ENCODE measurements around the gene TLE3. TPM values are rescaled to one million over a fixed set of nuclear protein-coding genes. Genes with fewer than 3 reads are reported as not detected.
A peak's percentile ranks its signal among the peaks of the same experiment; 100 is the strongest.

TLE3 gene
- polyA plus RNA-seq, 1 of the 3 experiments (the other 2 are of a cell fraction) = 14.7 TPM

GRCh38 chr15:70142322-70143191, 44.8 kb upstream of the TLE3 start:
- WGBS (ENCODE audit: low lambda C conversion rate) = 62% methylated on average over 22 of the region's 24 CpGs
- Histone ChIP-seq H3K4me2 (no peak overlapping the region), H3K4me3 (ENCODE audit: low read depth in 2 of 2, low read length in 1 of 2) (no peak overlapping the region), H4K20me1 (ENCODE audit: insufficient read depth) (no peaks in the 10 kb centered on the region), H3K9me2 (no peaks in the 10 kb centered on the region), H3K79me2 (ENCODE audit: insufficient read depth) (no peaks in the 10 kb centered on the region), H3K9ac (no peak overlapping the region), H3K27me3 (ENCODE audit: insufficient read depth) (no peaks in the 10 kb centered on the region), H3K9me3 (no peaks in the 10 kb centered on the region), H3K27ac (ENCODE audit: low read depth in 2 of 2, low read length in 1 of 2) (peak overlapping the region in 1 of 2 experiments; percentile 45; a peak in 2 of 4 replicates), H3K4me1 (ENCODE audit: control insufficient read depth in 1 of 2, insufficient read depth in 2 of 2, low read depth in 1 of 2, low read length in 1 of 2) (peaks cover 0 to 5% of the 10 kb centered on the region in 2 experiments; a peak in 2 of 4 replicates), H3F3A (replicated peaks; ENCODE audit: insufficient read depth) (no peaks in the 10 kb centered on the region), H3K36me3 (replicated peaks in 1 of 2; ENCODE audit: control insufficient read depth in 1 of 2, insufficient read depth in 2 of 2, low read length in 1 of 2) (no peaks in the 10 kb centered on the region), H2AFZ (ENCODE audit: low read depth) (peak overlapping the region; percentile 20; the same call in 1 of the 2 replicates)
- DNase-seq = no peak
- TF ChIP-seq GABPA (IDR thresholded peaks at IDR 0.05; ENCODE audit: low read depth) (no peak), FOSL2 (IDR thresholded peaks at IDR 0.05; ENCODE audit: borderline replicate concordance, low read depth) (0 out of 2 replicates have a peak, but pooled peaks have one; percentile 6), RXRA (IDR thresholded peaks at IDR 0.05; ENCODE audit: borderline replicate concordance, low read depth) (peak; percentile 60; the same call in 1 of the 2 replicates), TCF12 (IDR thresholded peaks at IDR 0.05) (peak; percentile 42), TAF1 (IDR thresholded peaks at IDR 0.05; ENCODE audit: borderline replicate concordance, low read depth, low read length) (no peak), ZBTB33 (IDR thresholded peaks at IDR 0.05; ENCODE audit: borderline replicate concordance, low read depth) (no peak)
- ChIA-PET POLR2A (no interaction called here), CTCF (interaction anchor here (1.4 to 3.1 kb wide), 2 partner anchors 10 to 43 kb away, joined by 3 to 15 read pairs; no protein-coding TSS in a partner anchor)

GRCh38 chr15:70142072-70142321, 44.3 kb upstream of the TLE3 start:
- Histone ChIP-seq H3K27me3 (ENCODE audit: insufficient read depth) (no peaks in the 10 kb centered on the region), H3K79me2 (ENCODE audit: insufficient read depth) (no peaks in the 10 kb centered on the region), H3K4me2 (no peak overlapping the region), H3K9me2 (no peaks in the 10 kb centered on the region), H3F3A (replicated peaks; ENCODE audit: insufficient read depth) (no peaks in the 10 kb centered on the region), H3K9ac (no peak overlapping the region), H3K36me3 (replicated peaks in 1 of 2; ENCODE audit: control insufficient read depth in 1 of 2, insufficient read depth in 2 of 2, low read length in 1 of 2) (no peaks in the 10 kb centered on the region), H3K4me1 (ENCODE audit: control insufficient read depth in 1 of 2, insufficient read depth in 2 of 2, low read depth in 1 of 2, low read length in 1 of 2) (peaks cover 0 to 4% of the 10 kb centered on the region in 2 experiments; a peak in 2 of 4 replicates), H3K4me3 (ENCODE audit: low read depth in 2 of 2, low read length in 1 of 2) (no peak overlapping the region), H3K27ac (ENCODE audit: low read depth in 2 of 2, low read length in 1 of 2) (0 out of 4 replicates have a peak overlapping the region, but pooled peaks of 1 of the 2 experiments have one; percentile 45), H2AFZ (ENCODE audit: low read depth) (no peak overlapping the region), H4K20me1 (ENCODE audit: insufficient read depth) (no peaks in the 10 kb centered on the region), H3K9me3 (no peaks in the 10 kb centered on the region)
- no peak for DNase-seq
- POLR2A ChIA-PET = no interaction called here
- no peak for TF ChIP-seq SMC3 (IDR thresholded peaks at IDR 0.05; ENCODE audit: low read depth, low read length)
- TF ChIP-seq PBX3 (IDR thresholded peaks at IDR 0.05) = 0 out of 2 replicates have a peak, but pooled peaks have one; percentile 39
- CTCF ChIA-PET = interaction anchor here (1.4 to 3.1 kb wide), 2 partner anchors 10 to 43 kb away, joined by 3 to 15 read pairs; no protein-coding TSS in a partner anchor
